ENCODE data around the gene OR52L1. TPM values are rescaled to one million over a fixed set of nuclear protein-coding genes. Genes with fewer than 3 reads are reported as not detected.

OR52L1 gene
- total RNA-seq, 4 donors from 2014 or later: not detected

GRCh38 chr11:6013042-6013441 lies 26.3 kb upstream of the OR52L1 start:
- intact Hi-C loops (cut with DNase I; ENCODE audit: low total_unique reads): no loop called here
- Histone ChIP-seq H3K27me3 (no peaks in the 10 kb centered on the region), H3K27ac (no peak overlapping the region), H3K36me3 (no peaks in the 10 kb centered on the region), H3K9me3 (no peaks in the 10 kb centered on the region), H3K4me3 (no peak overlapping the region), H3K4me1 (no peaks in the 10 kb centered on the region)
- no peak for DNase-seq
- no peak for TF ChIP-seq POLR2A (IDR thresholded peaks at IDR 0.05)
- TF ChIP-seq CTCF (IDR thresholded peaks at IDR 0.05): no peak

- no peak overlapping the region for H3K27ac ChIP-seq
- TF ChIP-seq CTCF (IDR thresholded peaks at IDR 0.05) (no peak), POLR2A (IDR thresholded peaks at IDR 0.05) (no peak)
- no peaks in the 10 kb centered on the region for H3K9me3 ChIP-seq
- H3K4me3 ChIP-seq: no peak overlapping the region
- intact Hi-C loops (cut with DNase I; ENCODE audit: low total_unique reads): no loop called here
- no peak for DNase-seq
- no peaks in the 10 kb centered on the region for H3K4me1 ChIP-seq
- H3K27me3 ChIP-seq: no peaks in the 10 kb centered on the region
- H3K36me3 ChIP-seq: no peaks in the 10 kb centered on the region
These were observed 25.4 kb upstream of the OR52L1 start for GRCh38 chr11:6012035-6012668.

GRCh38 chr11:6006846-6007245 lies 20.1 kb upstream of the OR52L1 start, which contains the start of gene OR56A4:
TSS of gene OR56A4 (minus strand) at chr11:6006946. CDS start at chr11:6002992, 3,954 bp downstream.
- Histone ChIP-seq H3K27ac (no peak within 1 kb of the TSS), H3K27me3 (no peaks in the 10 kb centered on the region), H3K36me3 (no peaks in the 10 kb centered on the region), H3K9me3 (no peaks in the 10 kb centered on the region), H3K4me1 (no peaks in the 10 kb centered on the region), H3K4me3 (no peak within 1 kb of the TSS)
- TF ChIP-seq CTCF (IDR thresholded peaks at IDR 0.05) (no peak), POLR2A (IDR thresholded peaks at IDR 0.05) (no peak)
- DNase-seq: no peak
- intact Hi-C loops (cut with DNase I; ENCODE audit: low total_unique reads): no loop called here

GRCh38 chr11:6006395-6006794 lies 19.6 kb upstream of the OR52L1 start:
- intact Hi-C loops (cut with DNase I; ENCODE audit: low total_unique reads): no loop called here
- no peak for DNase-seq
- H3K4me3 ChIP-seq: no peak overlapping the region
- no peaks in the 10 kb centered on the region for H3K27me3 ChIP-seq
- no peaks in the 10 kb centered on the region for H3K4me1 ChIP-seq
- no peak for TF ChIP-seq POLR2A (IDR thresholded peaks at IDR 0.05)
- TF ChIP-seq CTCF (IDR thresholded peaks at IDR 0.05): no peak
- H3K27ac ChIP-seq: no peak overlapping the region
- H3K36me3 ChIP-seq: no peaks in the 10 kb centered on the region
- no peaks in the 10 kb centered on the region for H3K9me3 ChIP-seq

- DNase-seq: no peak
- H3K36me3 ChIP-seq: no peaks in the 10 kb centered on the region
- no peaks in the 10 kb centered on the region for H3K9me3 ChIP-seq
- H3K4me3 ChIP-seq: no peak overlapping the region
- intact Hi-C loops (cut with DNase I; ENCODE audit: low total_unique reads): no loop called here
- H3K4me1 ChIP-seq: no peaks in the 10 kb centered on the region
- H3K27ac ChIP-seq: no peak overlapping the region
- no peaks in the 10 kb centered on the region for H3K27me3 ChIP-seq
- no peak for TF ChIP-seq CTCF (IDR thresholded peaks at IDR 0.05)
- TF ChIP-seq POLR2A (IDR thresholded peaks at IDR 0.05): no peak
These were observed 15.5 kb upstream of the OR52L1 start for GRCh38 chr11:6002202-6002699.

All from uterus (tissue), 4 donors.